HUES48 (cell line): ENCODE data around the gene DMD.
A peak's percentile ranks its signal among the peaks of the same experiment; 100 is the strongest.

Experiments
- H3K27ac ChIP-seq: one replicate; pipeline ENCODE4 v1.7.0; 2013; ENCODE audit warnings: low read depth, low read length, inconsistent platforms
- H3K27me3 ChIP-seq: 2 replicates; pipeline ENCODE4 v1.6.1; 2013; ENCODE audit warnings: mild to moderate bottlenecking, low read length; ENCODE audit not compliant: control insufficient read depth, insufficient read depth
- H3K36me3 ChIP-seq: 2 replicates; pipeline ENCODE4 v1.6.1; 2013; ENCODE audit warnings: low read length; ENCODE audit not compliant: control insufficient read depth, insufficient read depth
- H3K4me1 ChIP-seq: 2 replicates; pipeline ENCODE4 v1.6.1; 2013; ENCODE audit warnings: mild to moderate bottlenecking, low read length; ENCODE audit not compliant: control insufficient read depth, insufficient read depth
- H3K4me3 ChIP-seq: 2 replicates; pipeline ENCODE4 v1.5.1; 2013; ENCODE audit warnings: mild to moderate bottlenecking, low read depth, low read length
- H3K9ac ChIP-seq: 2 replicates; pipeline ENCODE4 v1.6.1; 2013; ENCODE audit warnings: mild to moderate bottlenecking, low read depth, low read length, moderate library complexity
- H3K9me3 ChIP-seq: 2 replicates; pipeline ENCODE4 v1.6.1; 2013; ENCODE audit warnings: low read length; ENCODE audit not compliant: control insufficient read depth, insufficient read depth

Gene DMD

GRCh38 chrX:31440546-31440945, 1770.8 kb downstream of the DMD start:
- Histone ChIP-seq H3K27me3 (no peaks in the 10 kb centered on the region; the same call in 1 of the 2 replicates), H3K4me1 (peaks cover 10% of the 10 kb centered on the region), H3K9ac (no peak overlapping the region)

GRCh38 chrX:31436424-31436823, 1774.9 kb downstream of the DMD start:
- no peaks in the 10 kb centered on the region for H3K36me3 ChIP-seq
- H3K27me3 ChIP-seq, result no peaks in the 10 kb centered on the region; the same call in 1 of the 2 replicates
- peak overlapping the region; percentile 82 for H3K27ac ChIP-seq
- H3K9ac ChIP-seq, result no peak overlapping the region
- peaks cover 22% of the 10 kb centered on the region for H3K4me1 ChIP-seq
- H3K9me3 ChIP-seq, result no peaks in the 10 kb centered on the region
- H3K4me3 ChIP-seq, result no peak overlapping the region

More at GRCh38 chrX:31440546-31440945, 1770.8 kb downstream of the DMD start:
- H3K36me3 ChIP-seq, result no peaks in the 10 kb centered on the region
- no peak overlapping the region for H3K27ac ChIP-seq
- H3K9me3 ChIP-seq, result no peaks in the 10 kb centered on the region
- H3K4me3 ChIP-seq, result no peak overlapping the region

DNA sequence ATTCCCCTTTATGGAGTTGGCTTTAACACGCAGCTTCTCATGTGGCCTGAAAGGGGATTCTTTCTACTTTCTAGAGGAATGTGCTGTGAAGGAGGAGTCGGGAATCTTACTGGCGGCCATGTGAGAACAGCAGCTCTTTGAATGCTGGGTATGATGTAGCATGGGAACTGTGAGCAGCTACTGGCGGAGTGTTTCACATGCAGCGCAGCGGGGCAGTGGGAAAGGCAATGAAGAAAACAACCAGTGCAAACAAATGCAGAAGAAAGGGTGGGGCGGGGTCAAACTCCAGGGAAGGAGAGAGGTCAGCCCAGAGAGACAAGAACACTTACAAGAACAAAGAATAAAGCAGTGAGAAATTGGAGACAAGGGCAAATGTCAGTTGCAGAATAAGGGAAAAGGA, 1775.8 kb downstream of the DMD start:
- Histone ChIP-seq H3K36me3 (no peaks in the 10 kb centered on the region), H3K9ac (no peak overlapping the region), H3K9me3 (no peaks in the 10 kb centered on the region), H3K27me3 (no peaks in the 10 kb centered on the region; the same call in 1 of the 2 replicates), H3K4me3 (peak overlapping the region; percentile 17), H3K27ac (peak overlapping the region; percentile 82), H3K4me1 (peaks cover 22% of the 10 kb centered on the region)

DNA sequence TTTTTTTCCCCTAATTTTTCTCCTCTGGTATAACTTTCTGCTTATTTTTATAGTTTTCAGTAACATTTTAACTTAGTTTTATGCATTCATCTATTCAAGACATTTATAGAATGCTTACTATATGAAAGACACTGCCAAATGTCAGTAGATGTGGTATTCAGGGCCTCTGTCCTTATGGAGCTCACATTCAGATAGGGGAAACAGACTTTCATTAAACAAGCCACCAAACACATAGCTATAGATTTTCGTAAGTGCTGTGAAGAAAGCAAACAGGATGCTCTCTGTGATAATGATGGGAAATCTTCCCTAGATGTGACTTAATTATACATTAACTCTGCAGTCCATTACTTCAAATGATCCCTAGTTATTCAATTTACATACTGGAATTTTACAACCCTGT, 1777.5 kb downstream of the DMD start:
- Histone ChIP-seq H3K36me3 (no peaks in the 10 kb centered on the region), H3K27me3 (no peaks in the 10 kb centered on the region; the same call in 1 of the 2 replicates), H3K4me1 (peaks cover 22% of the 10 kb centered on the region), H3K27ac (no peak overlapping the region), H3K4me3 (no peak overlapping the region), H3K9me3 (no peaks in the 10 kb centered on the region), H3K9ac (no peak overlapping the region)

GRCh38 chrX:31429915-31430314, 1781.4 kb downstream of the DMD start:
- H3K9ac ChIP-seq, result no peak overlapping the region
- no peaks in the 10 kb centered on the region for H3K36me3 ChIP-seq
- H3K27ac ChIP-seq, result no peak overlapping the region
- H3K4me3 ChIP-seq, result no peak overlapping the region
- peaks cover 7% of the 10 kb centered on the region for H3K4me1 ChIP-seq
- H3K9me3 ChIP-seq, result no peaks in the 10 kb centered on the region
- no peaks in the 10 kb centered on the region; the same call in 1 of the 2 replicates for H3K27me3 ChIP-seq

DNA sequence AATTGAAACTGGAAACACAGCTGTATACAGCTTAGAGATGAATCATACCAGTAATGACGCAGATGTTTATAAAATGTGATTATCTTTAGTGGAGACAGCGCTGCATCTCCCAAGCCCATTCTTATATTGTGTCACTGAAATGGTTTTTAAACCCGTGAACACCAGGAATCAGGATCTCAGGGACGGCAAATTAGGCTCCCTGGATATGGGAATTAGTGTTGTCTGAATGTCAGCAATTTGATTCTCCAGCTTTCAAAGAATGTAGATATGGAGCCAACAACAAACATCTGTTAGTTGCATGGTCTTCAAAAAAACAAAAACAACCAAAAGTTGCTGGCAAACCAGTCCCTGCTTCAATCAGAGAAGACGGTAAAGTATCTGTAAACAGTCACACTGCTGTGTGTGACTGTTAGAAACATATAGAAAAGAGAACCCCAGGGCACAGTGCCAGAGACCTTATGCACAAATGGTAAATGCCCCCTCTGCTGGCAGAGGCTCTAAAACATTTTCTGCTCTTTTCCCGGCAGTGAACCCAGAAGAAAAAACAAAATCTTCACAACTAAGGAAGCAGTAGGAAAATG, 1787.7 kb downstream of the DMD start:
- Histone ChIP-seq H3K4me3 (no peak overlapping the region), H3K36me3 (no peaks in the 10 kb centered on the region), H3K27ac (no peak overlapping the region), H3K9me3 (no peaks in the 10 kb centered on the region), H3K27me3 (no peaks in the 10 kb centered on the region; the same call in 1 of the 2 replicates), H3K9ac (no peak overlapping the region), H3K4me1 (peaks cover 12% of the 10 kb centered on the region)

- Histone ChIP-seq H3K36me3 (no peaks in the 10 kb centered on the region), H3K9me3 (no peaks in the 10 kb centered on the region), H3K27me3 (no peaks in the 10 kb centered on the region; the same call in 1 of the 2 replicates), H3K27ac (no peak overlapping the region), H3K4me3 (no peak overlapping the region), H3K4me1 (peaks cover 12% of the 10 kb centered on the region), H3K9ac (no peak overlapping the region)
Measured at GRCh38 chrX:31421441-31421840, 1789.9 kb downstream of the DMD start.

- Histone ChIP-seq H3K27me3 (no peaks in the 10 kb centered on the region; the same call in 1 of the 2 replicates), H3K9me3 (no peaks in the 10 kb centered on the region), H3K9ac (no peak overlapping the region), H3K4me1 (peaks cover 12% of the 10 kb centered on the region), H3K4me3 (no peak overlapping the region), H3K27ac (no peak overlapping the region), H3K36me3 (no peaks in the 10 kb centered on the region)
Measured at GRCh38 chrX:31420711-31421151, 1790.6 kb downstream of the DMD start.

GRCh38 chrX:31420302-31420701, 1791.0 kb downstream of the DMD start:
- Histone ChIP-seq H3K27me3 (no peaks in the 10 kb centered on the region; the same call in 1 of the 2 replicates), H3K4me3 (no peak overlapping the region), H3K27ac (no peak overlapping the region), H3K36me3 (no peaks in the 10 kb centered on the region), H3K4me1 (peaks cover 15% of the 10 kb centered on the region), H3K9me3 (no peaks in the 10 kb centered on the region), H3K9ac (no peak overlapping the region)

DNA sequence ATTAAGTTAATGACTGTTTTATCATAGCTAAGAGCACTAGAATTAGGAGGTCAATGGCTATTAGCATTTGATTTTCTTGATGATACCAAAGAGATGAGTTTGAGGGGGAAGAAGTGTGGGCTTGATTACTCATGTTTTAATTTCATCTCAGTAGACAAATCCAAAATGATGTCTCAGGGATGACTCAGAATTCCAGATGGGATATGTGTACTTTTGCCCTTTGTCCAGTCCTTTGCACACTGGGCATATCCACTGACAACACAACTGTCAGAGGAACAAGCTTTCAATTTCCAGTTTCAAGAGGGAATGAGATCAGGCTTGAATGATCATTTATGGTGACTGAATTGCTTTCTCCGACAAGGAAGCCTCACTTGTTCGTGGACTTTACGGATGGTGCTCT, 1814.2 kb downstream of the DMD start:
- Histone ChIP-seq H3K36me3 (no peaks in the 10 kb centered on the region), H3K9me3 (no peaks in the 10 kb centered on the region), H3K4me1 (no peaks in the 10 kb centered on the region), H3K9ac (no peak overlapping the region), H3K27ac (no peak overlapping the region), H3K27me3 (no peaks in the 10 kb centered on the region), H3K4me3 (no peak overlapping the region)

DNA sequence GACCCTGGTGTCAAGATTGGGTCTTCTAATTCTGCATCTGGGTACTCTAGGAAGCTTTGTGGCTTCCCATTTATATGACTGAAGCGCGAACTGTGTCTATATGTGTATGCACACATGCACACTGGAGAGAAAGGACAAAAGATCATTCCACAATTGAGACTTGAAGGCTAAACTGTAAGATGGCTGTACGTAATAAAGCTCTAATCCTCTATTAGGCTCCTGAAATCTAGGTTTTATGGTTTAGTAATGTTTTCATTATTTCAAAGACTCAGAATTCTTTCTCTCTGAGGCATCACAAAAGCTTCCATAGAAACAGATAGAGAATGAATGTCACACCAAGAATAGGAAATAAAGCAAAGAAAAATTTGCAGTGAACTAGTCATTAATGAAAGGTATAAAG, 1818.8 kb downstream of the DMD start:
- H3K9ac ChIP-seq, result no peak overlapping the region
- H3K36me3 ChIP-seq, result no peaks in the 10 kb centered on the region
- H3K4me3 ChIP-seq, result no peak overlapping the region
- H3K27me3 ChIP-seq, result no peaks in the 10 kb centered on the region
- H3K27ac ChIP-seq, result no peak overlapping the region
- no peaks in the 10 kb centered on the region for H3K4me1 ChIP-seq
- no peaks in the 10 kb centered on the region for H3K9me3 ChIP-seq
